DMS114 treated with DMSO at 0.1 percent for 48 hours (cell line): ENCODE results near the gene C3orf33.

Experiments
- DNase-seq: peaks from one replicate; lab custom pipeline; 2025; ENCODE audit not compliant: unreplicated experiment; lab: John Stamatoyannopoulos, UW

The C3orf33 gene

GRCh38 chr3:155743606-155744005 lies 62.5 kb downstream of the C3orf33 start:
- DNase-seq = no peak

GRCh38 chr3:155742349-155742965 lies 63.6 kb downstream of the C3orf33 start:
- DNase-seq = no peak

- no peak for DNase-seq
These were observed 64.5 kb downstream of the C3orf33 start for GRCh38 chr3:155741603-155742002.

- DNase-seq = no peak
These were observed 65.0 kb downstream of the C3orf33 start for GRCh38 chr3:155741101-155741500.

- peak; percentile 37 for DNase-seq
These were observed 66.9 kb downstream of the C3orf33 start for GRCh38 chr3:155739154-155739553.

GRCh38 chr3:155738580-155739076 lies 67.5 kb downstream of the C3orf33 start:
- no peak for DNase-seq

GRCh38 chr3:155737844-155738460 lies 68.1 kb downstream of the C3orf33 start:
- no peak for DNase-seq

- no peak for DNase-seq
These were observed 69.7 kb downstream of the C3orf33 start for GRCh38 chr3:155736381-155736780.

GRCh38 chr3:155730843-155731242 lies 75.2 kb downstream of the C3orf33 start:
- no peak for DNase-seq

- no peak for DNase-seq
These were observed 78.2 kb downstream of the C3orf33 start for GRCh38 chr3:155727836-155728235.

- no peak for DNase-seq
These were observed 91.8 kb downstream of the C3orf33 start for GRCh38 chr3:155714295-155714718.
